NCI-H1436 (cell line): ENCODE data around the gene LDLRAP1.
"Not testable (repeated sequence)": the region's sequence is repeated elsewhere in the genome, so short reads cannot be mapped to it uniquely, and the experiment has no call there.

Source experiments
- DNase-seq: peaks from one replicate; lab custom pipeline; 2025; lab: John Stamatoyannopoulos, UW

Gene LDLRAP1

DNA sequence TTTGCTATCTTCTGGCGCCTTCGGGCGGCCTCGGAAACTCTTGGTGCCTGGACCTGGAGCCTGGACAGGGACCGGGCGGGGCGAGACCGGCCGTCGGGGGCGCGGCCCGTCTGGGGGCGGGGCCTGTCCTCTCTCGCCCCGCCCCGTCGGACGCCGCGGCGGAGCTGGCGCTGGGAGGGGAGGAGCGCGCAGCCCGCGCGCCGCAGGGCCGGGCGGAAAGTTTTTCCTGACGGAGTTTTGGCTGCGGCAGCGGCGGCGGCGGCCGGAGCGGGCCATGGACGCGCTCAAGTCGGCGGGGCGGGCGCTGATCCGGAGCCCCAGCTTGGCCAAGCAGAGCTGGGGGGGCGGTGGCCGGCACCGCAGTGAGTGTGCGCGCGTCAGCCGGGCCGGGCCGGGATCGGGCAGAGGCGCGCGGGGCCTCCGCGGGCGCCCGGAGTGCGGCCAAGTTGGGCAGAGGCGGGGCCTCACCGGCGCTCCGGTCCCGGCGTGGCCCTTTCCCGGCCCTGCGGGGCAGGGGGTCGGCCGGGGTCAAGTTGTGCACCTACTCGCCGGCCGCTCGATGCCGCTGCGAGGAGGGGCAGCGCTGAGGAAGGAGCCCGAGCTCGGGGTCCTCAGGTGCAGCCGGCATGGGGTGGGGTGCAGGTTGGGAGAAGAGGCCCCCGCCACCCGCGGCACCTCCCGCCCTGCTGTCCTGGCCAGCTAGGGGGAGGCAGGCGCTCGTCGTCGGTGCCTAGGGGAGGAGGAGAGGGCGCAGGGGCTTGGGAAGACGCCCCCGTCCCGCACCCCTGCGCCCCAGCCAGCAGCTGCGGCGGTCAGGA lies at the start of gene LDLRAP1:
LDLRAP1 (plus strand) TSS at position 182 of the 818 bp plus-strand sequence; CDS start at position 275, 93 bp downstream.
- peak; percentile 44 for DNase-seq

- DNase-seq: no peak
Measured at GRCh38 chr1:25494952-25495351, 48.5 kb upstream of the LDLRAP1 start.

- no peak for DNase-seq
Measured at GRCh38 chr1:25500694-25501093, 42.7 kb upstream of the LDLRAP1 start.

- no peak for DNase-seq
Measured at GRCh38 chr1:25501235-25502058, 42.0 kb upstream of the LDLRAP1 start.

DNA sequence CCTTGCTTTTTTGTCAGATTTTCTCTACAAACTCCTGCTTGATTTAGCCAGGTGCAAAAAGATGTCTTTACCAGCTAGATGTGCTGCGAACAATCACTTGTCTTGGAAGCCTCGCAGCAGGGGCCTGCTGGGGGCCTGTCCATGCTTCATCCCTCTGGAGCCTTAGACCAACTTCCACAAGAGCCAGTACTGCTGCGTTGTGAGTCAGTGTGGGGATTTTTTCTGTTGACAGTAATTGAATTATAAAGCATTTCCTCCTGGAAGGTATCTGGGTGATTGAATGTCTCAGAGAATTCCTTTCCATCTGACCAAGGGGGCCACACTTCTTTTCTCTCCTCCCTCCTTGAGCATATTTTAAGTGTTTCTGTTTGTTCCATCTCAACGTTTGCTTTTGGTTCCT lies 40.4 kb upstream of the LDLRAP1 start:
- no peak for DNase-seq

DNA sequence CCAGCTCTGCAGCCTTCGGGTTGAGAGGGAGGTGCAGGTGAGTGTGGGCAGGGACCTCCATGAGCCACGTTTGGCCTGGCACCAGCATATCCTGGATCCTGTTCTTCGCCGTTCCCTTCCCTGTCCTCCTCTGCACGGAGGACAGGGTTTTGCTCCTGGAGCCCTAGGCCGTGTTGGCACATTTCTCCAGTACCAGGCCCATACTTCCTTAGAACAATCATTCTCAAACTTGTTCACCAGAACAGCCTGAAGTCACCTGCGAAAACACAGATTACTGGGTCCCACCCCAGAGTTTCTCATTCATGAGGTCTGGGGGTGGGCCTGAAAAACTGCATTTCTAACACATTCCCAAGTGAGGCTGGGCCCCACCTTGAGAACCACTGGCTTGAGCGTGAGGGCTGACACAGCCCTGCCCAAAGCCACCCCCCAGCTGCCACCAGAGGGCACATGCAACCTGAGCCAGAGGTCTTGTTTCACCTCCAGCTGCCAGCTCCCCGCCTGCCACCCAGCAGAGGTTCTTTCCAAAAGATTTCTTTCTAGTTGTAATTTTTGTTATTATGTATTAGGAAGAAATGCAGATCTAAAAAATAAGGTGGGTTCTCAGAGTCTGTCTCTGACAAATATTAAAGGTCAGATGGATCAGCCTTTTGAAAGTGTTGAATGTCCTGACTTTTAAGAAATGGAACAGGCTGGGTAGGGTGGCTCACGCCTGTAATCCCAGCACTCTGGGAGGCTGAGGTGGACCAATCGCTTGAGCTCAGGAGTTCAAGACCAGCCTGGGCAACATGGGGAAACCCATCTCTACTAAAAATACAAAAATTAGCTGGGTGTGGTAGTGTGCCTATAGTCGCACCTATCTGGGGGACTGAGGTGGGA lies 39.6 kb upstream of the LDLRAP1 start:
- peak; percentile 22 for DNase-seq

GRCh38 chr1:25504706-25505595 lies 38.5 kb upstream of the LDLRAP1 start:
- DNase-seq: no peak

DNA sequence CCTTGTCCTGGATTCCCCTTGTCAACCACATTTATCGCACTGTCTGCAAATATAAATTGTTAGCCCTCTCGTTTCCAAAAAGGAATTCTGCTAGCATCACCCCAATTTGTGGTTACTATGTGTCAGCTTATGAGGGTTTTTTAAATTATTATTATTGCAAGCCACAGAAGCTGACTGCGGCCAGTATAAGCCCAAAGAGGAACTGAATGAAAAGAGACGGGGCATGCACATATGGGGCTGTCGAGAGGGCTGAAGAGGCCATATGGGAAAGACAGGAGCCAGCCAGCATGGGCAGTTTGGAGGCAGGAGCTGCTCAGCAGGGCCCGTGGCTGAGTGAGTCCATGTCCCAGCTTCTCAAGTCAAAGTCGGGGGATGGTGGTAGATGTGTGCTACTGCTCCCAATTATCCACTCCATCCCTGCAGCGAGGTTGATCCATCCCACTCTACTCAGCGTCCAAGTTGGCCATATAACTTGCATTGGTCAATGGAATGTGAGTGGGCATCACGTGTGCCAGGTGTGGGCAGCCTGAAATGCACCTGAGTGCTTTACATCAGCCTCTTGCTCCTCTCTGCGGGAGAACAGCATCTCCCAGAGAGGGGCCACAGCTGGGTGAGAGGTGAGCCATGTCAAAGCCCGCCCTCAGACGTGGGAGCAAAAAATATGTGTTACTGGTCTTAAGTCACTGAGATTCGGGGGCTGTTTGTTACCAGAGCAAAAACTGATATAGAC lies 37.6 kb upstream of the LDLRAP1 start:
- no peak for DNase-seq

DNA sequence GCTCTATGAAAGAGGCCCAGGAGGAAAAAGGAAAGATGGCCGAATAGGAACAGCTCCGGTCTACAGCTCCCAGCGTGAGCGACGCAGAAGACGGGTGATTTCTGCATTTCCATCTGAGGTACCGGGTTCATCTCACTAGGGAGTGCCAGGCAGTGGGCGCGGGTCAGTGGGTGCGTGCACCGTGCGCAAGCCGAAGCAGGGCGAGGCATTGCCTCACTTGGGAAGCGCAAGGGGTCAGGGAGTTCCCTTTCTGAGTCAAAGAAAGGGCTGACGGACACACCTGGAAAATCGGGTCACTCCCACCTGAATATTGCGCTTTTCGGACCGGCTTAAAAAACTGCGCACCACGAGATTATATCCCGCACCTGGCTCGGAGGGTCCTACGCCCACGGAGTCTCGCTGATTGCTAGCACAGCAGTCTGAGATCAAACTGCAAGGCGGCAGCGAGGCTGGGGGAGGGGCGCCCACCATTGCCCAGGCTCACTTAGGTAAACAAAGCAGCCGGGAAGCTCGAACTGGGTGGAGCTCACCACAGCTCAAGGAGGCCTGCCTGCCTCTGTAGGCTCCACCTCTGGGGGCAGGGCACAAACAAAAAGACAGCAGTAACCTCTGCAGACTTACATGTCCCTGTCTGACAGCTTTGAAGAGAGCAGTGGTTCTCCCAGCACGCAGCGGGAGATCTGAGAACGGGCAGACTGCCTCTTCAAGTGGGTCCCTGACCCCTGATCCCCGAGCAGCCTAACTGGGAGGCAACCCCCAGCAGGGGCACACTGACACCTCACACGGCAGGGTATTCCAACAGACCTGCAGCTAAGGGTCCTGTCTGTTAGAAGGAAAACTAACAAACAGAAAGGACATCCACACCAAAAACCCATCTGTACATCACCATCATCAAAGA lies 36.6 kb upstream of the LDLRAP1 start:
- DNase-seq: not testable (repeated sequence)

DNA sequence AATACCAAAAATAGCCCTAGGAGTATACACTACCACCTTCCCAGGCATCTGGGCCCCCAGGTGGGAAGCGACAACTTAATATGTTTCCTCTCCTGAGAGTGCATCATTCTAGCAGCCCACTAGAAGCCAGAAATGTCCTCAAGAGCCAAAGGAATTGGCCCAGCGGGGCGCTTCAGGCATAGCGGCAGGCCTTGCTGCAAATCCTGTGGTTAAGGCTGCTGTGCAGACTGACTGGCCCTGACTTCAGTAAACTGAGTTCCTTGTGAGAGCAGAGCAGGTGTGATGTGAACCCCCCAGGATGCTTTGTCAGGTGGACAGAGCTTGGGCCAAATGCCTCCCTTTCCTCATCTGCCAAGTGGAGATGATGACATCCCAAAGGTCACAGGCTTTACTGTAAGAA lies 29.7 kb upstream of the LDLRAP1 start:
- DNase-seq: no peak

DNA sequence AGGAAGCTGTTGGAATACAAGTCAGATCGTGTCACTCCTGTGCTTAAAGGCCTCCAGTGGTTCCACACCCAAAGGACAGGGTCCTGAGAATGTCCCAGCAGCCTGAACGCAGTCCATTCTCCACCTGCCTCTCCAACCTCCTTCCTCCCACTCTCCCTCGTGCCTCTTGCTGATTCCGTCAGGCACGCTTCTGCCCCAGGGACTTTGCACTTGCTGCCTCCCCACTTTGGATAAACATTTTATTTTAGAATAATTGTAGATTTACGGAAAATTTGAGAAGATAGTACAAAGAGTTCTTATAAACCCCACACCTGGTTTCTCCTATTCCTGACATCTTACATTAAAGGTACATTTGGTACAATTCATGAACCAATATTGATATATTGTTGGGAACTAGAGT lies 28.4 kb upstream of the LDLRAP1 start:
- DNase-seq: no peak

DNA sequence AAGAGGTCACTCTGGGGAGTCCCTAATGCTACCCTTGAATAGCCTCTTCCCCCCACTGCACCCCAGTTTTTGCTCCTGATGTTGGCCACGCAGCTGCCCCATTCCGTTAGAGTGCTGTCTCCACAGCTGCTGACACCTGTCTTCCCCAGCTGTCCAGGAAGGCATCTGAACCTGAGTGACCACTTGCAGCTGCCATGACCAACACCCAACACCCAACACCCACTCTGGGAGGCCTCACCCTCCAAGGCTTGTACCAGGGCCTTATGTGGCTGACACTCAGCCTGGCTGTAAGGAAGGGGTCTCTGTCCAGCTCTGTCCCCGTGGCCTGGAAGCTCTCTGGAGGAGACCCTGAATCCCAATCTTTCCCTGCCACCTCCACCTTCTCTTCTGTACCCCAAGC lies 26.7 kb upstream of the LDLRAP1 start:
- no peak for DNase-seq

- no peak for DNase-seq
Measured at GRCh38 chr1:25517476-25518394, 25.7 kb upstream of the LDLRAP1 start.

DNA sequence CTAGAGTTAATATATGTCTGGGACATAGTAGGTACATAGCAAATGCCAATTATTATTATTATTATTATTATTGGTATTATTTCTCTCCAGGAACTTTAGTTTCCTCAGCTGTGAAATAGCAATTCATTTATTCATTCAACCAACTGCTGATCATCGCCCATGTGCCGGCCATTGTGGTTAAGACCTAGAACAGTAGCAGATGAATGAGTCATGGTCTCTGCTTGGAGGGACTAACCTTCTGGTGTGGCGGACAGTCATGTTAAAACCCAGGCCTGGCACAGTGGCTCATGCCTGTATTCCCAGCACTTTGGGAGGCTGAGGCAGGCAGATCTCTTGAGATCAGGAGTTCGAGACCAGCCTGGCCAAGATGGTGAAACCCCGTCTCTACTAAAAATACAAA lies 23.8 kb upstream of the LDLRAP1 start:
- DNase-seq: no peak

DNA sequence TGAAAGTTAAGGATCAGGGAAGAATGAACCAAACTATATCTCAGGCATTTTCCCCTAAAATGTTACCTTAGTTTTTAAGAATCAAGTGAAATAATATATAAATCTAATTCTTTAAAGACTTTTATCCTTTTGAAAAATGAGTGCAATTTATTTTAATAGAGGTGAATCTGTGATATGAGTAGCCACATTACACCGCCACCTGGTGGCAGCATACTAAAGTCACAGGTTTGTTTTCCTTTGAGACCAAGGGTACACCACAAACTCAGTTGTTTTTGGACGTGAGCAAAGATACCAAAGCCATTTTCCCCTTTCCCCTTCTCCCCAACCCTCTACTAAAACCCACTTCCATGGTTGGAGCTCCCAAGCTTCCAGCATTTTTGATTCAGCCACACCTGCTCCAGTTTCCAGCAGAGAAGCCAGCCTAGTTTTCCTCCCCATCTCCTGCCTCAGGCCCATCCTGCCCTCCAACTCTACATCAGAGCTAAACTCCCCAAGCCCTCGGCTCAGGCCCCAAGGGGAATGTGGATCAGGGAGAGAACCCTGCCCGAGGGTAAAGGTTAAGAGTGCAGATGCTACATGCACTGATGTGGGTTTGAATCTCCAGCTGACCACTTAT lies 22.9 kb upstream of the LDLRAP1 start:
- DNase-seq: peak; percentile 44

DNA sequence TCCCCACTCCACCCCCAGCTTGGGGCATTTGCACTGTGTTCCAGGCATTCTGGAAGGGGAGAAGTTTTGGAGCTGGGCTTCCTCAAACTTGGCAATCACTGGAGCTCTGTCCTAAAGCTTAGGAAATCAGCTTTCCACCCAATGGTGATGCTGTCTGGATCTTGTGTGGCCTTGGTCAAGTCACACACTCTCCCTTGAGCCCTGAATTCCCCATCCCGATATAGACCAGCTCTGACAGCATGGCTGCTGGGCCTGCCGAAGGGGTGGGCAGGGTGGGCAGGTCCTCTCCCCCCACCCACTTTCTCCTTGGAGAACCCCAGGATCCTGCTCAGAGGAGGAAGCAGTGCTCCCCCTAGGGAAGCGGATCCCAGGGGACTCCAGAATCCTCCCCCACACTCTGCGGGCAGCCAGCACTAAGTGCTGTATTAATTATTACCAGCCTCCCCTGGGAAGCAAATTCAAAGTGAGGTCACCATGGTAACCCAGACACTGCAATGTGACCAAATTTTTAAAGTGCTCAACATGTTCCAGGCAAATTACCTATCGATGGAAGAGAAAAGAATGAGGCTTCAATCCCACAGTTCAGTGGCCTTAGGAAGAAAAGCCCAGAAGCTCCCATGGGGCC lies 21.3 kb upstream of the LDLRAP1 start:
- peak; percentile 80 for DNase-seq

- no peak for DNase-seq
Measured at GRCh38 chr1:25523542-25523941, 19.9 kb upstream of the LDLRAP1 start.
